Heart right ventricle (tissue), 16 donors: ENCODE results near the gene MAML1. TPM values are rescaled to one million over a fixed set of nuclear protein-coding genes. Genes with fewer than 3 reads are reported as not detected.

Experiments used
- ATAC-seq, 8 donors: fragments of 200-7000 bp; cut with Tn5 transposase; one replicate each; pipeline ENCODE4 v1.9.1; 2020; ENCODE audit warnings: mild to moderate bottlenecking in 8 of 8, moderate library complexity in 8 of 8, moderate number of reproducible peaks in 1 of 8
- DNase-seq, 2 donors: peaks; one replicate each; pipeline ENCODE4 v3.0.0-alpha.2; 2020
- H3K27ac ChIP-seq, 10 donors: fragments of 200-600 bp; sonication (generic) in 2 of 10; one replicate each; pipeline versions ENCODE4 v1.5.0 to v1.8.0; 2020 to 2022; ENCODE audit warnings: mild to moderate bottlenecking in 3 of 10
- H3K27me3 ChIP-seq, 7 donors: fragments of 200-600 bp; one replicate each; pipeline ENCODE4 v1.8.0; 2021 to 2022; ENCODE audit warnings: mild to moderate bottlenecking in 2 of 7
- H3K36me3 ChIP-seq, 9 donors: fragments of 200-600 bp; sonication (generic) in 1 of 9; one replicate each; pipeline versions ENCODE4 v1.5.0 to v1.8.0; 2020 to 2022; ENCODE audit warnings: mild to moderate bottlenecking in 2 of 9
- H3K4me1 ChIP-seq, 9 donors: fragments of 200-600 bp; sonication (generic) in 1 of 9; one replicate each; pipeline versions ENCODE4 v1.5.0 to v1.8.0; 2020 to 2022; ENCODE audit warnings: mild to moderate bottlenecking in 4 of 9
- H3K4me3 ChIP-seq, 10 donors: fragments of 200-600 bp; sonication (generic) in 2 of 10; one replicate each; pipeline versions ENCODE4 v1.5.0 to v1.8.0; 2020 to 2022; ENCODE audit warnings: mild to moderate bottlenecking in 7 of 10, moderate library complexity in 2 of 10
- H3K9me3 ChIP-seq, 11 donors: fragments of 200-600 bp in 10 of 11; sonication (generic) in 2 of 11; one replicate each; pipeline versions ENCODE4 v1.5.0 to v1.8.0; 2013 to 2022; ENCODE audit warnings: mild to moderate bottlenecking in 2 of 11, control low read depth in 1 of 11, moderate library complexity in 1 of 11
- CTCF ChIP-seq, 9 donors: fragments of 200-600 bp; sonication (generic) in 2 of 9; IDR thresholded peaks; one replicate each; pipeline versions ENCODE4 v1.5.0 to v1.8.0; 2021 to 2022; ENCODE audit warnings: antibody characterized with exemption in 9 of 9, mild to moderate bottlenecking in 5 of 9, moderate library complexity in 1 of 9
- WGBS, 2 donors: extraction: QIAGEN DNeasy Blood & Tissue Kit; methylation state at CpG; one replicate each; pipeline ENCODE4 v1.1.7; 2013; ENCODE audit warnings: inconsistent platforms in 1 of 2; 5-methylcytosine and 5-hydroxymethylcytosine counted together
- intact Hi-C, 10 donors: fragments of 100-400 bp; cut with DNase I; formaldehyde crosslinking; loops; one replicate each; pipeline versions ENCODE4 v1.11.1 to v1.14.2; 2022
- polyA plus RNA-seq, 2 donors: library from polyadenylated mRNA; stranded (reverse); fragments of 200-250 nt; gene quantifications; one replicate each; pipeline ENCODE4 v1.2.3, GENCODE V29; 2013
- total RNA-seq, 10 donors: library from RNA; stranded (reverse); fragmentation: NEBNext Ultra II Directional in 3 of 10; extraction: Animal tissue kit (Norgen Biotek cat#: 25700) in 3 of 10; gene quantifications; one replicate each; pipeline versions ENCODE4 v1.2.1 to v1.2.4, GENCODE V29; 2021 to 2023
- donor health status: Arrhythmogenic right ventricular cardiomyopathy.
- donor health status: ischemic (EF 13 %, LVEDD 7.1; RV severe dilation, severe dysfunction).
- donor health status: healthy with polysubstance abuse.
- donor health status: DM: no; HTN: yes; CAD: no.
- donor health status: DM: no; HTN: no; CAD: no.
- donor health status: ischemic (EF 25% LVEDD 6.9; RV normal size, moderate dysfunction).
- donor health status: ischemic (EF 25% LVEDD 5.7; RV mildly dilated, moderate dysfunction).
- donor health status: healthy.
- donor health status: DM: yes; HTN: yes; CAD: no.
- donor health status: Ischemic cardiomyopathy.
- donor health status: ischemic (EF 35%, LVEDD 5.7; RV mildly dilated, moderate dysfunction).
- donor health status: nonischemic (EF 11% LVEDD 7.7; RV severe dilation, severe dysfunction).
- donor health status: DM: yes; HTN: yes; CAD: no.
- donor health status: PGD.
- donor health status: ischemic (EF 29% LVEDD 5.4; RV normal size, mild dysfunction).
- donor health status: nonischemic (EF 23%, LVEDD 6.1; RV moderate dilation, normal function).

The MAML1 gene
- total and polyA plus RNA-seq, 12 donors, result 5.5 to 15.3 (median 11.9) TPM

- Histone ChIP-seq H3K9me3 (no peaks in the 10 kb centered on the region), H3K4me3 (peak overlapping the region; percentile 74 to 99 (median 96)), H3K4me1 (peaks cover 15 to 55% (median 46%) of the 10 kb centered on the region in 9 donors), H3K27me3 (no peaks in the 10 kb centered on the region), H3K36me3 (peaks cover 0 to 20% (median 7%) of the 10 kb centered on the region in 9 donors), H3K27ac (peak overlapping the region; percentile 51 to 99 (median 96))
- intact Hi-C loops, result loop anchor here in 1 of 10 donors (5.0 kb wide), 1 partner anchor 102 kb away; the partner anchor contains the start of gene TBC1D9B
- 3% methylated on average over 56 to 65 of the region's 65 CpGs for WGBS, 2 donors
- DNase-seq (peak in 1 of 2 donors; percentile 62), ATAC-seq (peak; percentile 23 to 45 (median 30))
- TF ChIP-seq CTCF (IDR thresholded peaks at IDR 0.05), result no peak
Measured at GRCh38 chr5:179805529-179806249, 73.1 kb downstream of the MAML1 start.

- intact Hi-C loops, result loop anchor here in 1 of 10 donors (5.0 kb wide), 1 partner anchor 101 kb away; the partner anchor contains the start of gene TBC1D9B
- H3K27ac ChIP-seq, result peak within 1 kb of the TSS; percentile 51 to 99 (median 96)
- H3K27me3 ChIP-seq, result no peaks in the 10 kb centered on the region
- H3K4me1 ChIP-seq, result peaks cover 15 to 53% (median 46%) of the 10 kb centered on the region in 9 donors
- H3K9me3 ChIP-seq, result no peaks in the 10 kb centered on the region
- WGBS, 2 donors, result 0 to 1% methylated on average over 65 to 108 of the region's 108 CpGs
- peak; percentile 83 to 95 (median 88) for ATAC-seq
- TF ChIP-seq CTCF (IDR thresholded peaks at IDR 0.05), result no peak
- H3K36me3 ChIP-seq, result peaks cover 0 to 13% (median 0%) of the 10 kb centered on the region in 9 donors
- peak within 1 kb of the TSS; percentile 74 to 99 (median 96) for H3K4me3 ChIP-seq
- peak; percentile 68 to 82 for DNase-seq
Measured at GRCh38 chr5:179806250-179807048, 73.8 kb downstream of the MAML1 start, which contains the start of gene MGAT4B. Gene MGAT4B, minus strand, starts transcription at chr5:179806866. Its CDS starts 283 bp downstream, at chr5:179806583.

GRCh38 chr5:179812135-179812825, 79.7 kb downstream of the MAML1 start:
- Histone ChIP-seq H3K9me3 (no peaks in the 10 kb centered on the region), H3K4me3 (no peak overlapping the region), H3K27ac (no peak overlapping the region), H3K27me3 (no peaks in the 10 kb centered on the region), H3K4me1 (peaks cover under 1 to 19% (median 15%) of the 10 kb centered on the region in 9 donors), H3K36me3 (peaks cover 0 to 23% (median 0%) of the 10 kb centered on the region in 9 donors)
- DNase-seq (peak; percentile 2 to 26), ATAC-seq (peak in 1 of 8 donors; percentile 32)
- no peak for TF ChIP-seq CTCF (IDR thresholded peaks at IDR 0.05)
- intact Hi-C loops, result no loop called here
- WGBS, 2 donors, result 91 to 92% methylated on average over 27 of the region's 27 CpGs
